ENCODE measurements around the gene SPSB1.
"Not testable (repeated sequence)": the region's sequence is repeated elsewhere in the genome, so short reads cannot be mapped to it uniquely, and the experiment has no call there.

The SPSB1 gene

DNA sequence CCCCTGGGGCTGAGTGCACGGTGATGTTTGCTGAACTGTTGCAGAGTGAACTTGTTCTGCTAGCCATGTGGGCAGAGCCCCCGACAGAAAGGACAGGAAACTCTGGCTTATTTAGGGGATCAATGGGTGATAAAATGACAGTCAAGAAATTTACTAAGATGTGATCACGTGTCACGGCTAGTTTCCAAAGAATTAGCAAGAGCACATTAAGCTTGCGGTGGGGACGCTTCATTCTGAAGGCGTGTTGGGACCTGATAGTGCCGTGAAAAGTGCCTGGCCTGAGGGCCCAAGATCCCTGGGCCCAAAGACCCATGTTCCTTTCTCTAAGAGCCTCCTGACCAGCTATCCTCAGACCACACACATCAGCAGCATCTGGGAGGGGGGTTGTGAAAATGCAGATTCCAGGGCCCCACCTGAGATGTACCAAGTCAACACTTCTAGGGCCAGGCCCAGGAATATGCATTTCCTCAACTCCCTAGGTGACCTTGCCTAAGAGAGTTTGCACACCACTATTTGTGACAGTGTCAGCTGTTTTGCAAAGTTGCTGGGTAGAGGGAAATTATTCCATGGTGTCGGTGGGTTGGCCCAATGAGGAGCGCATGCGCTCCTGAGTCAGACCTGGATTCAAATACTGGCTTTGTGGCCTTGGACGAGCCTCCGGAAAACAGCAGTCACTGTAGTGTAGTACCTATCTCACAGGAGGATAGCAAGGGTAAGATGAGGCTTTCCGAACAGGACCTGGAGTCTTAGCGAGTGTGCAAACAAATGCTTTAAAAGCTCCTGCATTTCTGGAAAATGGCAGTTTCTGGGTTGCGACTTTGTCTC, 77.5 kb downstream of the SPSB1 start:
- DNase-seq = no peak

DNA sequence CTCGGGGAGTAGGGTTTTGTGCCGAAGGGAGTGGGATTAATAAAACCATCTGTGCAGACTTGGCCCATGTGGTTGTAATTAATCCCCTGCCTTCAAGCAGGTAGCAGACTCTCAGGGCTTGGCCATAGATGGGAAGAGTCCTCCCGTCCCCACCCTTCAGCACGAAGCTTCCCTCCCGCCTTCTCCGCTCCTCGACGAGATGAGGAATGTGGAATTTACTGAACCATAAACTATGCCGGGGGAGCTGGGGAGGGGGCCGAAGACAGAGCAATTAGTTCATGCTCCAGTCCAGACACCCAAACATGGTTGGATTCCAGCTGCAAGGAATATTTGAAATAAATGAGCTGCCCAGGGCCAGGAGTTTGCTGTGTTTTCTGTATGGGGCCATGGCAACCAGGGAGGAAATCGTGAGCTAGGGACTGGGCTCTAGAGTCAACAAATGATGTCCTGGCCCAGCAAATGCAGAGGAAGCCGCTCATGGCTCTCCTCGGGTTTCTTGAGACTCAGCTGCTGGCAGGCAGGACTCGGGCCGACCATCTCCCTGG, 78.8 kb downstream of the SPSB1 start:
- DNase-seq = peak; percentile 92

DNA sequence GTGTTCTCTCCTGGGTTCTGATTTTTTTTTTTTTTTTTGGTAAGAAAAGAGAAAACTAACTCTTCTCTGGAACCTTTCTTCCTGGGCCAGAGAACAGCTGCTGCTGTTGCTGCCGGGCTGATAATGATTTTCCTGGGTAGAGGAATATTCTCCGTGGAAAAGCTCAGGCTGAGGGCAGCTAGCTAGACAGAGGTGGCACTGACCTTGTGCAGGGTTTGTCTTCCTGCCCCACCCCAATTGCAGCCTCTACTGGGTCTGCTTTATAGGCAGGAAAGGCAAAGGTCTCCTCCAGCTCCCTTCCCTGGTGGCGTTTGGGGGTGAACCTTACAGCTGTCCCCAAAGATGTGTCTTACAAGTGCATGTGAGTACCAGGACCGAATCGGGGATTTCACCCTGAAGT, 79.3 kb downstream of the SPSB1 start:
- DNase-seq = no peak

DNA sequence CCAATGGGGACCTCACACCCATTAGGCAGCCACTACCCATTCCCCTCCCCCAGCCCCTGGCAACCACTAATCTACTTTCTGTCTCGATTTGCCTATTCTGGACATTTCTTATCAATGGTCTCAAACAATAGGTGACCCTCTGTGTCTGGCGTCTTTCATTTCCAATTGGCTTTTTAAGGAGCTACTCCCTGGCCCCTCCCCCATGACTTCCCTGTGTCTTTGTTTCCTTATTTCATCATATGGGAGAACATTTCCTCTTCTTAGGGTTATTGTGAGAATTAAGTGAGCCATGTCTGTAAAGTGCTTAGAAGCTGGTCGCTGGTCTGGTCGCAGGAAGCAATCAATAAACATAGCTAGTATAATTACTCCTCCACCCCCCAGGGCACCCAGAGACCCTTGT, 80.9 kb downstream of the SPSB1 start:
- no peak for DNase-seq

DNA sequence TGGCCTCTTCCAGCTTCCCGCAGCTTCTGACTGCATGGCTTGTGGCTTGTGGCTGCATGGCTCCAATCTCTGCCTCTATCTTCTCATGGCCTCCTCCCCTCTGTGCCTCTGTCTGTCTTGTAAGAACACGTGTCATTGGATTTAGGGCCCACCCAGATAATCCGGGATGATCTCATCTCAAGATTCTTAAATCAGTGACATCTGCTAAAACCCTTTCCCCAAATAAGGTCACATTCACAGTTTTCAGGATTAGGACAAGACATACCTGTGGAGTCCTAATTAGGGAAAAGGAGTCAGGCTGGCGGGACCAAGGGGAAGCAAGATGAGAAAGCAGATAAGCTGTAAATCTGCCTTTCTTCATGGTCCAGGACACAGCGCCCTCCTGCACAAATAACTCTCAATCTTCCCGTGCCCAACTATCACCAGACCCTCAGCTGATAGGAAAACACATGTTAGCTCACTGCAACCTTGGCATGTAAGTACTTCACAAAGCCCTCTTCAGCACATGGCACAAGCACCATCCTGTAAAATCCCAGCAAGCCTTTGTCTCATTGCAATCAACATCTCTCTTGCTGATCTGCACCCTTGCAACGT, 82.2 kb downstream of the SPSB1 start:
- DNase-seq = no peak

DNA sequence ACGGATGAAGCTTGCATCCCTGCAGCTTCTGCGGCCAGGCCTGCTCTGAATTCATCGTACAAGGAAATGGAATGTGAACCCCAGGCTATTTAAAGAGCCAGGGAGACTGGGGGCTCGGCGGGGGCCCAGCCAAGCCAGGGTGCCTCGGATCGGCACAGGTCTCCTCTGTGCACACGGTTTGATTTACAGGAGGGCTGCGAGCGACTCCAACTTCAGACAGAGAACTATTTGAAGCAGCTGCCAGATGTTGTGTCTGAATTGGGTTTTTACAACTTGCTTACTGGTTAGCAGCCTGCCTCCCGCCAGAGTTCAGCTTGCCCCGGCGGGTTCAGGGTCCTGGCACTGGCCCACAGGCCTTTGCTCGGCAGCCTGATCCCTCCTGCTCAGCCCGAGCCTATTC, 83.2 kb downstream of the SPSB1 start:
- DNase-seq = no peak

DNA sequence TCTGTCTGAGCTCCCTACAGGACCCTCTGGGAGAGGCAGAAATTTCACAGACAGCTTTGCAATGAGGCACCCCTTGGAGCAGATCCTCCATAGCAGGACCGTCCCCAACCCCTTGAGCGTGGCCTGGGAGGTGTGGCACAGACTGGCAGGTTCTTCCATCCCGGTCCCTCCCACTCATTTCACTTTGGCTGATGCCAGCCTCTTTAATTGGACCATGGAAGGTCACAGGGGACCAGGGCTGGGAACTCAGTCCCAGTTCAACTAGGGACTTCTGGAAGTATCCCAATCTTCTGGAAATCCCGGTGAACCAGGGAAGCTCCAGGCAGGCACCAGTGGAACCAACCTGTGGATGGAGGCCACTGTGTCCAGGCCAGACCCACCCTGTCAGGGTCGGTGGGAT, 83.7 kb downstream of the SPSB1 start:
- no peak for DNase-seq

DNA sequence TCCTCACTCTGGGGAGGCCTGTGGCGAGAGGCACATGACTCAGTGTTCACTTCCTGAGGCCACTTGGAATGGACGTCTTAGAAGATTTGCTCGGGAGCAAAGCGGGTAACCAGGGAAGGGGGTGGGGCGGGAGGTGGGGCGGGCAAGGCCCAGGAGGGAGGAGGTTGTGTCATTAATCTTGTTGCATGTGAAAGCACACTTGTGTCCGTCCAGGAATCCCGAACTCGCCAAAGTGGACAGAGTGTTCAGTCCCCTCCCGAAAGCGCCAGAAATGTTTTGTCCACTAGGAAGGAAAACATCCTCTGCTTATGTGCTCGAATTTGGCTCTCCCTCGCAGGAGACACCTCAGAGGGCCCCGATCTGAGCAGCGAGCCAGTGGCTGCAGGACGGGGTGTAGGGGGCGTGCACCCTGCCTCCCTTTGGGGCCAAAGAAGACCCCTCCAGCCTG, 84.2 kb downstream of the SPSB1 start:
- no peak for DNase-seq

DNA sequence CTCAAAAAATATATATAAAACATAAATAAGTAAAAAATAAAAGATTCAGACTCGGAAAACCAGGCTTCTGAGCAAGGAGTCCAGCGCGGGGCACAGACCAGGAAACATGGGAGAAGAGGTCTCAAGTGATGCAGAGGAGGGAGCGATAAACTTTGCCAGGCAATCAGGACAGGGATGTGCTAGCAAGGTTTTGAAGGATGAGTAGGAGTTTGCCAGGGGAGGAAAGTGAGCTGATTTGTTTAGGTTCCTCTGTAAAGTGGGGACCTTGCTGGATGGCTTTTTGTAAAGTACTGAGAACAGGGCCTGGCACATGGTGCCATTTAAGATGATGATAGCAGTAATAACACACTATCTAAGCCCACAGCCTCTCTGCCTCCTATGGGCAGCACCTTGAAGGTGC, 86.1 kb downstream of the SPSB1 start:
- DNase-seq = no peak

DNA sequence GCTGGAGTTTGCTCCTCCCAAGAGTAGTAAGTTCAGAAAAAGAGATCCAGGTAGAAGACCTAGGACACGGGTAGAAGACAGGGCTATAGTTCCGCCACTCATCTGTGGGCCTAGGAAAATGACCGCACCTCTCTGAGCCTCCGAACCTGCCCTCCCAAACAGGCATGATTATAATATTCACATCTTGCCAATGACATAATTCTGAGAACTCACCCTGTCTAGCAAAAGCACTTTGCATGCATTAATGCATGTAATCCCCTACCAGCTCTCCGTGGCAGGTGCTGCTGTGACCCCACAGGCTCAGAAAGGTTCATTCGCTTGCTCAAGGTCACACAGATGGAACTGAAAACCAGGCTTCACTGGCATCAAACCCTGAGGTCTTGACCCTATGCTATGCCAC, 88.0 kb downstream of the SPSB1 start:
- DNase-seq = no peak

DNA sequence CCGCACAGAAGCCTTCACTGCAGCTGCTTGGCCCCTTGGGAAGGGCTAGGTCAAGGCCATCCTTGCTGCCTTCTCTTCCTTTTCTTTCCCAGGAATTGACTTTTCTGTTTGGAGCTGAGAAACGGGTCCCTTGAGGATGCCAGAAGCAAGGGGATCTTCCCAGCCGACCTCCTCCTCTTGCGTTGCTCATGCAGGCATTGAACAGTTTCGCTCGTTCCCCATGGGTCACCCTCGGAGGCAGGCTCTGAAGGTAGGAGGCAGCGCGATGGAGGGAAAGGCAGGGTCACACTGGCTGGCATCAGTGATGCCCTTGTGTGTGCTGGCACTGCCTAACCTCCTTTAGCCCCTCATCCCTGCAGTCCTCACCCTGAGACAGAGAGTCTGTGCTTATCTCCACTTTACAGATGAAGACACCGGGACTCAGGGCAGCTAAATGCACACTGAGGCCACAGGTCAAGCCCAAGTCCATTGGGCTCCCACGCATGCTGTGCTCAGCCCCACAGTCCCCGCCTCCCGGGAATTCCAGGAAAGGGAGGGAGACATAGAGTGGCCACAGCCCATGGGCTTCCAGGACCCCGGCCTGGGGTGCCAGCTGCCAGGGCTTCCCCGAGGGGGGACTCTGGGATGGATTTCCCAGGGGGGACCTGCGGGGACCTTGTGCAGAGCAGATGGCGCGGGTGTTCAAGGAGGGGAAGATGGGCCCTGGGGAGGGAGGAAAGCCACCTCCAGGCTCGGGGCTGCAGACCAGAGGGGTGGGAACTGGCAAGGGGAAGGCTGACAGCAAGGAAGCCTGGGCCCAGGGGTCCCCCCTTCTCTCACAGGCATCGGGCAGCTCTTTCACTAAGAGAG, 90.2 kb downstream of the SPSB1 start:
- DNase-seq = no peak

DNA sequence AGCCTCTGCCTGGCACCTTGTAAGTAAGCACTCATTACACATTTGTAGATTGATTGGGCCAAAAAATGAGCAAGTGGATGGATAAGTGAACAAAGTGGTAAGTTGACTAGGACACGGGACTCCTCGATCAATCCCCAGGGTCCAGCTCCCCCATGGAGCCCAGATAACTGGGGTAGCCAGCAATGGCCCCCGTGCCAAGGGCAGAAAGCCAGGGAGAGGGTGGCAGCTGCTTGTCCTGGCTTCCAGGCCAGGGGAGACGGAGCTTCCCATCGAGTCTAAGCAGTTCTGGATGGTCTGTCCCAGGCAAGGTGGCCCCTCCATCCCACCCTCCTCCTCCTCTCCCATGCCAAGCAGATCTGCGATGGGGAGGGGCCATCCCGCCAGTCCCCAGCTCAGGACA, 91.4 kb downstream of the SPSB1 start:
- no peak for DNase-seq

DNA sequence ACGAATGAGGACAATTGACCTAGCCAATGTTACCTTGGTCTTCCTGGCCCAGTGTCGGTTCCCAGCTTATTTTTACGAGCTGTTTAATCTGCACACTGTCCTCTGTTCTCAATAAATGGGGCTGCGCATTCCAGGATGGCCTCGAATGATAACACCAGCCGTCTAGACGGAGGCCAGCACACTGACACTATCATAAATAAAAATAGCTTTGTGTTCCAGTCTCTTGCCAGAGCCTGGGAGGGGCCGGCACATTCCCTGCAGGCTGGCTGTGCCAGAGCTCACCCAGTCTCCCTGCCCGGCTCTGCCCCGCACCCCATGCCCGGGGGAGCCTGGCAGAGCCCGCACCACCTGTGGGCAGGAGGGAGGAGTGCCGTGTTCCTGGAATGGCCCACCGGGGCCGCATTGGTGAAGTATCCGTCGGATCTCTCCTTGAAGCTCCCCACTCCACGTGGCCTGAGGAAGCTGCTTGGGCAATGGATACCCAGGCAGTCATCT, 92.1 kb downstream of the SPSB1 start:
- no peak for DNase-seq

DNA sequence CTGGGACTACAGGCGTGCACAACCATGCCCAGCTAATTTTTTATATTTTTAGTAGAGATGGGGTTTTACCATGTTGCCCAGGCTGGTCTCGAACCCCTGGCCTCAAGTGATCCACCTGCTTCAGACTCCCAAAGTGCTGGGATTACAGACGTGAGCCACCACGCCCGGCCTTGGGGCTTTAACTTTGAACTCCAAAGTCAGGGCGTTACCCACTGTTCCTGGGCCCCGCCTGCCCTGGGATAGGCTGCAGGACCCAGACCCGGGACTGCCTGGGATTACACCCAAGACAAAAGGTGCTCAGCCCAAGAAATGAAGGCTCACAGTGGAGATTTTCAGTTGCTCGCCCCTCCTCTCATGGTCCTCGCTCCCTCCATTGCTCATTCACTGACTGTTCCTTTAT, 92.7 kb downstream of the SPSB1 start:
- not testable (repeated sequence) for DNase-seq

DNA sequence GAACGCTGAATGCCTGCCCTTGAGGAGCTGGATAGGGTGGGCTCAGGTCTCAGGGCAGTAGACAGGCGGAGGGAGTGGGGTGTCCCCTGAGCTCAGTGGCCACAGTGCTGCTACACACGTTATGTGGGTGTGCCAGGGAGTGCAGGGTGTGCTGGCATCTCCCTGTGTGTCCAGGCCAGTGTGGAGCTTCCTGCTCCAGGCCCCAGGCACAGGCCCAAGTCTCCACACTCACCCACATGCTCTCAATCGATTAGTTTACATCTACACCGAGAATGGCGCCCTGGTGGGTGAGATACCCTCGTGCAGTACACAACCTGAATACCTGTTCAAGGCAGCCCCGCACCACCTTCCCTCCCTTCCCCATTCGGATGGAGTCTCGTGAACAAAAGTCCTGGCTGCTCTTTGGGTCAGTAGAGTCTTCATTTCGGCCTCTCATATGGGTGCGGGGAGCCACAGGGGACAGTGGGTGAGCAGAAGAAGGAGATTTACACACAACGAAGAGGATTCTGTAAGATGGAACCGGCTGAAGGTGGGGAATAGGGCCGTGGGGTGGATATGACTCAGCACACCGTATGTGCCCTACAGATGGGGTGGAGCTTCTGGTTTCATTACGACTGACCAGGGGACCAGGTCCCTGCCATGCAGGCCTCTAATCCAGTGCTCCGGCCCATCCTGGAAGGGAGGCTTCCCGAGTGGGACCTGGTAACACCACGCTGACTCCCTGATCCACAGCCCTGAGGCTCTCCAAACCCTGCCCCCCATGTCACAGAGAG, 93.3 kb downstream of the SPSB1 start:
- DNase-seq = no peak

DNA sequence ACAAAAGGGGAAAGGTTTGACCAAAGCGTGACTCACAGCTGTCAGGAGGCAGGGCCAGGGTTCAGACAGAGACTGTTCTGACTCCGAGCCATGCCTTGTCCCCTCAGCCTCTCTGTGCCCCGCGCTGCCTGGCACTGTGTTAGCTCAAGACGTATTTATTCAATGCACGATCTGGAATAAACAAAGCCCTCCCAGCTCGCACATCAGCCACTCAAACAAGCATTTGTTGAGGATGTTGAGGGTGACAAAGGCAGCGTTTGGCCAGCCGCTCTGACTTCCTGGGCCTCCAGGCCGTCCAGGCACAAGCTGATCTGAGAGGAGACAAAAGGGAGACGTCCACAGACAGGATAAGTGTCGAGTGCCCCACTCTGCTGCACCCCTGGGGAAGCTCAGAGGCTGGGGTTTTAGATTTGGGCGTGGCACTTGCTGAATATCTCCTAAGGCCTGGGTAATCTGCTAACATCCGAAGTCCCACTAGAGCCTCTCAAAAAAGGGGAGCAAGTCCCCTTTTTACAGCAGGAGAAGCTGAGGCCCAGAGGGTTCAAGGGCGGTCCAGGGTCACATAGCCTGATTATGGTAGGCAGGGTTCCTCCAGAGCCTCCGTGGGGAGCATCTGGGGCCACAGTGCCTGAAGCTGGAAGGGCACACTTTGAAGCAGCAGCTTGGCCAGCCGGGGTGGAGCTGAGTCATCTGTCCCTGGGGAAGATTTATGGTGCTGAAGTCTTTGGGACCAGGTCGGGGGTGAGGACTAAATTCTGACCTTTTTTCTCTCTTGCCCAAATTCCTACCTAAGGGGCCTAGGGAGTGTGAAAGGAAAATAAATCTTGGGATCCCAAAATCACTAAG, 95.9 kb downstream of the SPSB1 start:
- no peak for DNase-seq

DNA sequence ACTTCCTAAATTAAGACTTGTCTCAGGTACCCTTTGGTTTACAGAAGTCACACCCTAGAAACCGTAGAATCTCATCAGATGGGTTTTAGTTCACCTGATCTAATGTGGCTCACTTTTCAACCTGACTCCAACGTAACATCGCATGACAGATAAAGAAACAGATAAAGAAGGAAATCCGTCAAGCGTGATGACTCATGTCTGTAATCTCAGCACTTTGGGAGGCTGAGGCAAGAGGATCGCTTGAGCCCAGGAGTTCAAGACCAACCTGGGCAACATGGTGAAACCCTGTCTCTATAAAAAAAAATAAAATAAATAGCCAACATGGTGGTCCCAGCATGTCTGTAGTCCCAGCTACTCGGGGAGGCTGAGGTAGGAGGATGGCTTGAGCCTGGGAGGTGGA, 97.3 kb downstream of the SPSB1 start:
- no peak for DNase-seq

DNA sequence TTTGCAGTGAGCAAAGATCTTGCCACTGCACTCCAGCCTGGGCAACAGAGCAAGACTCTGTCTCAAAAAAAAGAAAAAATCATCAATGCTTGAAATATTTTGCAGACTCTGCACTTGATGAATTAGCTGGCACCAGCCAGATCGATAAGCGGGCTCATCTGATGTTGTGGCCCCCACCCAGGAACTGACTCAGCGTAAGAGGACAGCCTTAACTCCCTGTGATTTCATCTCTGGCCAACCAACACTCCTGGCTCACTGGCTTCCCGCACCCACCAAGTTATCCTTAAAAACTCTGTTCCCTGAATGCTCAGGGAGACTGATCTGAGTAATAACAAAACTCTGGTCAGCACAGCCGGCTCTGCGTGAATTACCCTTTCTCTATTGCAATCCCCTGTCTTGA, 98.9 kb downstream of the SPSB1 start:
- DNase-seq = no peak

DNA sequence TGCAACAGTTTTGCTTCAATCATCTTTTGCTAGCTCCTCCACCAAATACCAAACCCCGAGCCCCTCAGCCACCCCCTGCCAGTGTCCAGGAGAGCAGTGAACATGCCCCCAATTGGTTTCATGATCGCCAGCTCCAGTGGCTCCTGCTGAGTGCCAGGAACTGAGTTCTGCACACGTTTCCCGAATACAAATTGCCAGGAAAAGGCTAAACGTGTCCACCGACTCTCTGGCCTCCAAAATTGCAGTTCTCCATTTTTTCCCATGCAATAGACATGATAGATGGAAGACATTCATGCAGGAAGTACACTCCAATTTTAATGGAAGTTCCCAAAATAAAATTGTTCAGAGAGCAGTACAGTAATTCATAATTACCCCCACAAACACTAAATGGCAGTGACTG, 101.3 kb downstream of the SPSB1 start:
- DNase-seq = no peak

DNA sequence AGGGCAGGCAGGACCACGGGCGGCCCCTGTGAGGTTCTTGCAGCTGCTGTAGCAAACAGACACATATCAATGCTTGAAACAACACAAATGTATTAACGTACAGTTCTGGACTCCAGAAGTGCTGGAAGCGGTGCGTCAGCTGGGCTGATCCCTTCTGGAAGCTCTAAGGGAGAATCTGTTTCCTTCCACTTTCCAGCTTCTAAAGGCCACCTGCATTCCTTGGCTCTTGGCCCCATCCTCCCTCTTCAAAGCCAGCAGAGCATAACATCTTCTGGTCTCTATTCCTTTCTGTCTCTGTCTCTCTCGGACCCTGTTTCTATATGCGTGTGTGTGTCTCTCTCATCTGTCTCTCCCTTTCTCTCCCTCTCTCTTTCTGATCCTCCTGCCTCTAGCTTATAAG, 102.3 kb downstream of the SPSB1 start:
- DNase-seq = peak; percentile 70

DNA sequence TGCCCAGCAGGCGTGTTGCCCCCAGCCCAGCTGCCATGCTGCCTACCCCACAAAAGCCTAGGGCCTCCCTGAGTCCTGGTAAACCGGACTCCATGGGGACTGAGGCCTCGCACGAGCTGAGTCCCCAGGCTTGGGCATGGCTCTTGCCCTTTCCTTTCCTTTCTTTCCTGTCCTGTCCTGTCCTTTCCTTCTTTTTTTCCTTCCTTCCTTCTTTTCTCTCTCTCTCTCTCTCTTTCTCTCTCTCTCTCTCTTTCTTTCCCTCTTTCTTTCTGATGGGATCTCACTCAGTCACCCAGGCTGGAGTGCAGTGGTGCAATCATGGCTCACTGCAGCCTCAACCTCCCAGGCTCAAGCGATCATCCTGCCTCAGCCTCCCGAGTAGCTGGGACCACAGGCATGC, 104.4 kb downstream of the SPSB1 start:
- no peak for DNase-seq
